OCI-LY7 (cell line): ENCODE data around the gene C19orf73.

Experiments used
- CTCF ChIP-seq: fragments of 200-600 bp; sonication (generic); conservative IDR thresholded peaks from 2 replicates; pipeline ENCODE4 v1.5.1; 2014; ENCODE audit warnings: mild to moderate bottlenecking, antibody characterized with exemption, low read length, moderate library complexity, mixed read lengths
- EZH2phosphoT487 ChIP-seq: fragments of 200-600 bp; sonication (generic); IDR thresholded peaks from 2 replicates; pipeline ENCODE4 v1.6.1; 2018; ENCODE audit warnings: low read depth, borderline replicate concordance, mild to moderate bottlenecking, mixed run types, antibody characterized with exemption, low read length, moderate library complexity, mixed read lengths

- TF ChIP-seq CTCF = no peak
- no peak for TF ChIP-seq EZH2phosphoT487
Observed at GRCh38 chr19:49130325-49130724, 11.4 kb upstream of the C19orf73 start.
